Fibroblast of pulmonary artery (primary cell): ENCODE data around the gene OTOP2.

Experiments
- DNase-seq: peaks from one replicate; pipeline ENCODE4 v3.0.0-alpha.2; 2010; ENCODE audit warnings: low read depth
- H3K4me3 ChIP-seq: replicated peaks from 2 replicates; pipeline ENCODE4 v1.5.1; 2011; ENCODE audit warnings: low read depth, mild to moderate bottlenecking, control low read depth, low read length, moderate library complexity
- CTCF ChIP-seq: IDR thresholded peaks from 2 replicates; pipeline ENCODE4 v1.5.1; 2011; ENCODE audit warnings: mild to moderate bottlenecking, control low read depth, low read length, inconsistent platforms; ENCODE audit errors: missing control alignments

Gene OTOP2

GRCh38 chr17:74892013-74892841 lies 31.8 kb upstream of the OTOP2 start:
- no peak overlapping the region for H3K4me3 ChIP-seq
- no peak for DNase-seq
- no peak for TF ChIP-seq CTCF

GRCh38 chr17:74892974-74893911 lies 30.8 kb upstream of the OTOP2 start, which contains the start of gene FADS6:
TSS of gene FADS6 (minus strand) at chr17:74893633. CDS start at chr17:74893595, 38 bp downstream.
- no peak within 1 kb of the TSS for H3K4me3 ChIP-seq
- no peak for DNase-seq
- no peak for TF ChIP-seq CTCF

GRCh38 chr17:74893936-74894671 lies 30.0 kb upstream of the OTOP2 start:
- no peak for TF ChIP-seq CTCF
- no peak for DNase-seq
- H3K4me3 ChIP-seq: no peak overlapping the region

GRCh38 chr17:74898376-74898946 lies 25.6 kb upstream of the OTOP2 start:
- no peak for TF ChIP-seq CTCF
- no peak for DNase-seq
- no peak overlapping the region for H3K4me3 ChIP-seq

GRCh38 chr17:74900208-74900607 lies 23.9 kb upstream of the OTOP2 start:
- H3K4me3 ChIP-seq: no peak overlapping the region
- DNase-seq: no peak
- no peak for TF ChIP-seq CTCF

- no peak for DNase-seq
- no peak for TF ChIP-seq CTCF
- H3K4me3 ChIP-seq: no peak overlapping the region
Measured at GRCh38 chr17:74901353-74902135, 22.5 kb upstream of the OTOP2 start.
